ENCODE data around the gene PPP2R5C. TPM values are rescaled to one million over a fixed set of nuclear protein-coding genes. Genes with fewer than 3 reads are reported as not detected.

PPP2R5C gene
- total RNA-seq, 1 donor = 114 TPM

GRCh38 chr14:101912841-101913240 is 151.3 kb downstream of the PPP2R5C start:
- no peak for TF ChIP-seq CTCF (IDR thresholded peaks at IDR 0.05; ENCODE audit: insufficient read depth, low read length)
- no peak for DNase-seq (ENCODE audit: low read depth)
- no peak overlapping the region for H3K4me3 ChIP-seq (ENCODE audit: low read depth, low read length)

GRCh38 chr14:101914083-101914482 is 152.6 kb downstream of the PPP2R5C start:
- no peak overlapping the region for H3K4me3 ChIP-seq (ENCODE audit: low read depth, low read length)
- TF ChIP-seq CTCF (IDR thresholded peaks at IDR 0.05; ENCODE audit: insufficient read depth, low read length) = no peak
- DNase-seq (ENCODE audit: low read depth) = no peak

GRCh38 chr14:101915871-101916815 is 154.6 kb downstream of the PPP2R5C start:
- no peak for TF ChIP-seq CTCF (IDR thresholded peaks at IDR 0.05; ENCODE audit: insufficient read depth, low read length)
- no peak overlapping the region for H3K4me3 ChIP-seq (ENCODE audit: low read depth, low read length)
- no peak for DNase-seq (ENCODE audit: low read depth)

- H3K4me3 ChIP-seq (ENCODE audit: low read depth, low read length) = no peak overlapping the region
- TF ChIP-seq CTCF (IDR thresholded peaks at IDR 0.05; ENCODE audit: insufficient read depth, low read length) = no peak
- no peak for DNase-seq (ENCODE audit: low read depth)
Measured at GRCh38 chr14:101916816-101917412, 155.4 kb downstream of the PPP2R5C start.

- DNase-seq (ENCODE audit: low read depth) = no peak
- TF ChIP-seq CTCF (IDR thresholded peaks at IDR 0.05; ENCODE audit: insufficient read depth, low read length) = no peak
- no peak overlapping the region for H3K4me3 ChIP-seq (ENCODE audit: low read depth, low read length)
Measured at GRCh38 chr14:101917413-101918017, 156.0 kb downstream of the PPP2R5C start.

- no peak for TF ChIP-seq CTCF (IDR thresholded peaks at IDR 0.05; ENCODE audit: insufficient read depth, low read length)
- H3K4me3 ChIP-seq (ENCODE audit: low read depth, low read length) = no peak overlapping the region
- no peak for DNase-seq (ENCODE audit: low read depth)
Measured at GRCh38 chr14:101918065-101918989, 156.8 kb downstream of the PPP2R5C start.

Measured in fibroblast of the aortic adventitia (primary cell).